WTC11 (cell line): Measurements from ENCODE around the gene KIN. TPM values are rescaled to one million over a fixed set of nuclear protein-coding genes. Genes with fewer than 3 reads are reported as not detected.
A peak's percentile ranks its signal among the peaks of the same experiment; 100 is the strongest.

Experiments used
- AFF4 ChIP-seq: sonication (generic); formaldehyde crosslinking; IDR thresholded peaks from 2 replicates; pipeline ENCODE4 v1.8.1; 2023; ENCODE audit warnings: mild to moderate bottlenecking, missing genetic modification reagents, borderline replicate concordance
- E2F4 ChIP-seq: sonication (generic); formaldehyde crosslinking; IDR thresholded peaks from 2 replicates; pipeline ENCODE4 v1.8.1; 2022; ENCODE audit warnings: low read depth, mild to moderate bottlenecking, moderate library complexity, missing genetic modification reagents, borderline replicate concordance
- E2F5 ChIP-seq: sonication (generic); formaldehyde crosslinking; IDR thresholded peaks from 2 replicates; pipeline ENCODE4 v1.8.1; 2022; ENCODE audit warnings: mild to moderate bottlenecking, moderate library complexity, missing genetic modification reagents
- EMX1 ChIP-seq: fragments of 250-450 bp; sonication (Bioruptor Pico); IDR thresholded peaks from 2 replicates; pipeline ENCODE4 v1.8.0; 2021; ENCODE audit warnings: mild to moderate bottlenecking
- ESRRA ChIP-seq: sonication (generic); formaldehyde crosslinking; IDR thresholded peaks from 2 replicates; pipeline ENCODE4 v1.8.1; 2022; ENCODE audit warnings: mild to moderate bottlenecking, missing genetic modification reagents, borderline replicate concordance
- ETV6 ChIP-seq: sonication (generic); formaldehyde crosslinking; IDR thresholded peaks from 2 replicates; pipeline ENCODE4 v1.8.1; 2022; ENCODE audit warnings: mild to moderate bottlenecking, missing genetic modification reagents
- FOXJ3 ChIP-seq: sonication (generic); formaldehyde crosslinking; IDR thresholded peaks from 2 replicates; pipeline ENCODE4 v1.9.0; 2021; ENCODE audit warnings: missing genetic modification reagents, mild to moderate bottlenecking, borderline replicate concordance
- GABPB1 ChIP-seq: sonication (generic); formaldehyde crosslinking; IDR thresholded peaks from 2 replicates; pipeline ENCODE4 v1.8.1; 2023; ENCODE audit warnings: mild to moderate bottlenecking, missing genetic modification reagents
- HMGA2 ChIP-seq: fragments of 250-450 bp; sonication (Bioruptor Pico); IDR thresholded peaks from 2 replicates; pipeline ENCODE4 v1.4.0; 2021; ENCODE audit warnings: mild to moderate bottlenecking, moderate library complexity
- HMGXB4 ChIP-seq: sonication (generic); formaldehyde crosslinking; IDR thresholded peaks from 2 replicates; pipeline ENCODE4 v1.8.1; 2023; ENCODE audit warnings: mild to moderate bottlenecking, moderate library complexity, missing genetic modification reagents
- IRF2 ChIP-seq: sonication (generic); formaldehyde crosslinking; IDR thresholded peaks from 2 replicates; pipeline ENCODE4 v1.8.0; 2022; ENCODE audit warnings: low read depth, missing genetic modification reagents, borderline replicate concordance
- NR2C2 ChIP-seq: sonication (generic); formaldehyde crosslinking; IDR thresholded peaks from 2 replicates; pipeline ENCODE4 v1.8.0; 2022; ENCODE audit warnings: mild to moderate bottlenecking, missing genetic modification reagents
- RELA ChIP-seq: sonication (generic); formaldehyde crosslinking; IDR thresholded peaks from 2 replicates; pipeline ENCODE4 v1.8.1; 2022; ENCODE audit warnings: missing genetic modification reagents, mild to moderate bottlenecking, borderline replicate concordance
- RORB ChIP-seq: fragments of 250-450 bp; sonication (Bioruptor Pico); IDR thresholded peaks from 2 replicates; pipeline ENCODE4 v1.9.0; 2021; ENCODE audit warnings: mild to moderate bottlenecking
- SMAD4 ChIP-seq: sonication (generic); formaldehyde crosslinking; IDR thresholded peaks from 2 replicates; pipeline ENCODE4 v1.8.0; 2022; ENCODE audit warnings: mild to moderate bottlenecking, missing genetic modification reagents
- SOX15 ChIP-seq: fragments of 250-450 bp; sonication (Bioruptor Pico); IDR thresholded peaks from 2 replicates; pipeline ENCODE4 v1.9.0; 2021; ENCODE audit warnings: mild to moderate bottlenecking
- SP1 ChIP-seq: sonication (generic); formaldehyde crosslinking; conservative IDR thresholded peaks from 2 replicates; pipeline ENCODE4 v1.8.1; 2022; ENCODE audit warnings: missing genetic modification reagents
- TEAD1 ChIP-seq: sonication (generic); formaldehyde crosslinking; IDR thresholded peaks from 2 replicates; pipeline ENCODE4 v1.8.0; 2022; ENCODE audit warnings: mild to moderate bottlenecking, missing genetic modification reagents
- TEAD4 ChIP-seq: sonication (generic); formaldehyde crosslinking; IDR thresholded peaks from 2 replicates; pipeline ENCODE4 v1.8.0; 2022; ENCODE audit warnings: mild to moderate bottlenecking, missing genetic modification reagents
- USF2 ChIP-seq: sonication (generic); formaldehyde crosslinking; IDR thresholded peaks from 2 replicates; pipeline ENCODE4 v1.8.1; 2023; ENCODE audit warnings: mild to moderate bottlenecking, missing genetic modification reagents, moderate library complexity
- ZBTB21 ChIP-seq: sonication (generic); formaldehyde crosslinking; IDR thresholded peaks from 2 replicates; pipeline ENCODE4 v1.8.1; 2023; ENCODE audit warnings: mild to moderate bottlenecking, missing genetic modification reagents, borderline replicate concordance
- ZBTB43 ChIP-seq: sonication (generic); formaldehyde crosslinking; IDR thresholded peaks from 2 replicates; pipeline ENCODE4 v1.8.1; 2023; ENCODE audit warnings: mild to moderate bottlenecking, missing genetic modification reagents
- ZNF138 ChIP-seq: sonication (generic); formaldehyde crosslinking; conservative IDR thresholded peaks from 2 replicates; pipeline ENCODE4 v1.8.1; 2022; ENCODE audit warnings: mild to moderate bottlenecking, moderate library complexity, missing genetic modification reagents
- ZNF219 ChIP-seq: sonication (generic); formaldehyde crosslinking; IDR thresholded peaks from 2 replicates; pipeline ENCODE4 v1.8.0; 2023; ENCODE audit warnings: missing genetic modification reagents, mild to moderate bottlenecking, borderline replicate concordance
- ZNF396 ChIP-seq: fragments of 250-450 bp; sonication (Bioruptor Pico); IDR thresholded peaks from 2 replicates; pipeline ENCODE4 v1.8.0; 2021; ENCODE audit warnings: mild to moderate bottlenecking, moderate library complexity, borderline replicate concordance
- ZNF416 ChIP-seq: fragments of 250-450 bp; sonication (Bioruptor Pico); IDR thresholded peaks from 2 replicates; pipeline ENCODE4 v1.9.0; 2021; ENCODE audit warnings: mild to moderate bottlenecking, inconsistent platforms
- ZNF671 ChIP-seq: fragments of 250-450 bp; sonication (Bioruptor Pico); IDR thresholded peaks from 2 replicates; pipeline ENCODE4 v1.8.0; 2021; ENCODE audit warnings: mild to moderate bottlenecking
- ZSCAN18 ChIP-seq: fragments of 250-450 bp; sonication (Bioruptor Pico); IDR thresholded peaks from 2 replicates; pipeline ENCODE4 v2.1.2; 2022; ENCODE audit warnings: mild to moderate bottlenecking, moderate library complexity
- total RNA-seq: library from RNA; stranded (reverse); gene quantifications from 3 replicates; pipeline ENCODE4 v1.2.3, GENCODE V29; 2021

KIN gene
- total RNA-seq, 1 experiment from 2014 or later = 13.1 TPM

GRCh38 chr10:7787857-7788638 lies at the start of gene KIN, which contains the start of gene ATP5F1C (continued):
- TF ChIP-seq AFF4 (CRISPR knock-in tag) (no peak), RELA (CRISPR knock-in tag) (no peak), ZNF219 (CRISPR knock-in tag) (peak; percentile 41; the same call in 1 of the 2 replicates), ZNF671 (no peak), ZSCAN18 (CRISPR knock-in tag) (no peak), TEAD4 (CRISPR knock-in tag) (no peak), FOXJ3 (CRISPR knock-in tag) (no peak), E2F4 (CRISPR knock-in tag) (peak; percentile 63; the same call in 1 of the 2 replicates), ZBTB21 (CRISPR knock-in tag) (no peak), HMGXB4 (CRISPR knock-in tag) (peak; percentile 84; the same call in 1 of the 2 replicates), RORB (CRISPR knock-in tag) (no peak), ZBTB43 (CRISPR knock-in tag) (peak; percentile 89), ZNF396 (CRISPR knock-in tag) (no peak), ESRRA (CRISPR knock-in tag) (peak; percentile 90; the same call in 1 of the 2 replicates), EMX1 (CRISPR knock-in tag) (no peak), SP1 (CRISPR knock-in tag) (peak; percentile 82), IRF2 (CRISPR knock-in tag) (no peak), NR2C2 (CRISPR knock-in tag) (no peak), ZNF138 (CRISPR knock-in tag) (no peak), USF2 (CRISPR knock-in tag) (no peak), TEAD1 (peak; percentile 80), HMGA2 (no peak), GABPB1 (CRISPR knock-in tag) (peak; percentile 39; the same call in 1 of the 2 replicates), ETV6 (CRISPR knock-in tag) (peak; percentile 65; the same call in 1 of the 2 replicates), E2F5 (CRISPR knock-in tag) (no peak; the same call in 1 of the 2 replicates), SMAD4 (no peak), ZNF416 (CRISPR knock-in tag) (0 out of 2 replicates have a peak, but pooled peaks have one; percentile 33), SOX15 (CRISPR knock-in tag) (no peak)
